Measurements from ENCODE around the gene NDUFAF4. TPM values are rescaled to one million over a fixed set of nuclear protein-coding genes. Genes with fewer than 3 reads are reported as not detected.
A peak's percentile ranks its signal among the peaks of the same experiment; 100 is the strongest.
"Not testable (repeated sequence)": the region's sequence is repeated elsewhere in the genome, so short reads cannot be mapped to it uniquely, and the experiment has no call there.

Gene NDUFAF4
- total RNA-seq, 2 donors from 2014 or later: 57.9 to 103 TPM

- Histone ChIP-seq H3K27ac (peak overlapping the region; percentile 86 to 95), H3K9me3 (no peaks in the 10 kb centered on the region), H3K4me1 (peaks cover 0 to 28% of the 10 kb centered on the region in 2 donors), H3K4me3 (peak overlapping the region; percentile 74 to 92), H3K27me3 (no peaks in the 10 kb centered on the region), H3K36me3 (peaks cover 27% of the 10 kb centered on the region)
- no peak for TF ChIP-seq CTCF (IDR thresholded peaks at IDR 0.05)
- DNase-seq (ENCODE audit: low spot score): no peak
Observed at GRCh38 chr6:96898241-96898851, 655 bp upstream of the NDUFAF4 start.

- Histone ChIP-seq H3K27ac (no peak overlapping the region), H3K9me3 (no peaks in the 10 kb centered on the region), H3K27me3 (no peaks in the 10 kb centered on the region), H3K36me3 (peaks cover 37% of the 10 kb centered on the region), H3K4me1 (no peaks in the 10 kb centered on the region), H3K4me3 (no peak overlapping the region)
- no peak for TF ChIP-seq CTCF (IDR thresholded peaks at IDR 0.05)
- DNase-seq (ENCODE audit: low spot score): no peak
Observed at GRCh38 chr6:96889146-96889545, 8.5 kb downstream of the NDUFAF4 start.

- Histone ChIP-seq H3K27me3 (no peaks in the 10 kb centered on the region), H3K36me3 (peaks cover 34% of the 10 kb centered on the region), H3K9me3 (no peaks in the 10 kb centered on the region), H3K4me1 (no peaks in the 10 kb centered on the region), H3K27ac (no peak overlapping the region), H3K4me3 (no peak overlapping the region)
- DNase-seq (ENCODE audit: low spot score): no peak
- no peak for TF ChIP-seq CTCF (IDR thresholded peaks at IDR 0.05)
Observed at GRCh38 chr6:96888745-96889144, 8.9 kb downstream of the NDUFAF4 start.

- Histone ChIP-seq H3K9me3 (no peaks in the 10 kb centered on the region), H3K27me3 (no peaks in the 10 kb centered on the region), H3K27ac (no peak overlapping the region), H3K4me1 (no peaks in the 10 kb centered on the region), H3K4me3 (no peak overlapping the region), H3K36me3 (peaks cover 20% of the 10 kb centered on the region)
- TF ChIP-seq CTCF (IDR thresholded peaks at IDR 0.05): no peak
- no peak for DNase-seq (ENCODE audit: low spot score)
Observed at GRCh38 chr6:96886519-96886918, 11.2 kb downstream of the NDUFAF4 start.

- not testable (repeated sequence) for H3K27me3 ChIP-seq; H3K36me3 ChIP-seq; H3K9me3 ChIP-seq; DNase-seq (ENCODE audit: low spot score); H3K27ac ChIP-seq; H3K4me1 ChIP-seq; H3K4me3 ChIP-seq
Observed at GRCh38 chr6:96885187-96885631, 12.5 kb downstream of the NDUFAF4 start.

- Histone ChIP-seq H3K36me3 (no peaks in the 10 kb centered on the region), H3K27ac (no peak overlapping the region), H3K27me3 (no peaks in the 10 kb centered on the region), H3K4me3 (no peak overlapping the region), H3K4me1 (no peaks in the 10 kb centered on the region), H3K9me3 (no peaks in the 10 kb centered on the region)
- no peak for DNase-seq (ENCODE audit: low spot score)
- no peak for TF ChIP-seq CTCF (IDR thresholded peaks at IDR 0.05)
Observed at GRCh38 chr6:96878143-96878542, 19.5 kb downstream of the NDUFAF4 start.
